ENCODE results near the gene EEA1.

- TF ChIP-seq EZH2 (IDR thresholded peaks at IDR 0.05) (no peak), POLR2AphosphoS5 (IDR thresholded peaks at IDR 0.05; ENCODE audit: borderline replicate concordance, low read depth, low read length) (no peak)
Measured at GRCh38 chr12:92871116-92871515, 58.0 kb downstream of the EEA1 start.

Data from SK-N-MC (cell line).